SU-DHL-6 (cell line): ENCODE data around the gene SEC11C.

Experiments
- H2AFZ ChIP-seq: fragments of 200-600 bp; sonication (generic); 2 replicates; pipeline ENCODE4 v1.6.1; 2014; ENCODE audit warnings: low read depth, mild to moderate bottlenecking, moderate library complexity, mixed read lengths, antibody characterized with exemption, low read length; ENCODE audit not compliant: severe bottlenecking
- H3F3A ChIP-seq: fragments of 200-600 bp; shearing (Covaris generic); 2 replicates; pipeline ENCODE4 v1.6.0; 2016; ENCODE audit warnings: antibody characterized with exemption, mild to moderate bottlenecking; ENCODE audit not compliant: insufficient read depth
- H3K27ac ChIP-seq: fragments of 200-600 bp; sonication (generic); 2 replicates; pipeline ENCODE4 v1.5.1; 2016; ENCODE audit warnings: low read depth, mild to moderate bottlenecking, low read length, moderate library complexity, mixed read lengths
- H3K27me3 ChIP-seq: fragments of 200-600 bp; sonication (generic), shearing (Covaris generic); 2 replicates; pipeline ENCODE4 v1.6.0; 2014; ENCODE audit warnings: mild to moderate bottlenecking, low read length
- H3K36me3 ChIP-seq: fragments of 200-600 bp; sonication (generic); 2 replicates; pipeline ENCODE4 v1.6.1; 2014; ENCODE audit warnings: mild to moderate bottlenecking, low read length, mixed read lengths
- H3K4me2 ChIP-seq: fragments of 300-600, 200-600 bp; shearing (Covaris generic), sonication (generic); 2 replicates; pipeline ENCODE4 v1.6.0; 2014; ENCODE audit warnings: low read length, low read depth, mild to moderate bottlenecking; ENCODE audit not compliant: poor library complexity, severe bottlenecking
- H3K4me3 ChIP-seq: fragments of 200-600 bp; sonication (generic); 2 replicates; pipeline ENCODE4 v1.5.1; 2014; ENCODE audit warnings: antibody characterized with exemption, low read length, mild to moderate bottlenecking, mixed read lengths; ENCODE audit not compliant: insufficient read depth, poor library complexity, severe bottlenecking
- H3K79me2 ChIP-seq: fragments of 200-600 bp; sonication (generic); 2 replicates; pipeline ENCODE4 v1.6.1; 2014; ENCODE audit warnings: mild to moderate bottlenecking, low read length, moderate library complexity; ENCODE audit not compliant: insufficient read depth
- H3K9ac ChIP-seq: fragments of 200-600 bp; sonication (generic); 2 replicates; pipeline ENCODE4 v1.7.0; 2014; ENCODE audit warnings: mild to moderate bottlenecking, low read length
- H3K9me2 ChIP-seq: fragments of 200-600 bp; sonication (generic); replicated peaks from 2 replicates; pipeline ENCODE4 v1.6.1; 2014; ENCODE audit warnings: low read length; ENCODE audit not compliant: insufficient read depth
- H3K9me3 ChIP-seq: fragments of 200-600 bp; sonication (generic); 2 replicates; pipeline ENCODE4 v1.6.1; 2014; ENCODE audit warnings: low read length, mixed read lengths; ENCODE audit not compliant: insufficient read depth
- H4K20me1 ChIP-seq: fragments of 200-600 bp; sonication (generic); 2 replicates; pipeline ENCODE4 v1.6.1; 2014; ENCODE audit warnings: low read depth, mild to moderate bottlenecking, antibody characterized with exemption, low read length, moderate library complexity, mixed read lengths
- EZH2phosphoT487 ChIP-seq: fragments of 200-600 bp; sonication (generic), shearing (Covaris generic); conservative IDR thresholded peaks from 2 replicates; pipeline ENCODE4 v1.6.1; 2018; ENCODE audit warnings: mild to moderate bottlenecking, antibody characterized with exemption, low read length, moderate library complexity, mixed read lengths
- TF ChIP-seq, protein P1 (sequence below): fragments of 200-600 bp; sonication (generic); IDR thresholded peaks from one replicate; pipeline ENCODE4 v1.5.1; 2017; ENCODE audit warnings: antibody characterized with exemption, mild to moderate bottlenecking, low read length, moderate library complexity; ENCODE audit not compliant: insufficient read depth, poor library complexity, severe bottlenecking

Gene SEC11C

DNA sequence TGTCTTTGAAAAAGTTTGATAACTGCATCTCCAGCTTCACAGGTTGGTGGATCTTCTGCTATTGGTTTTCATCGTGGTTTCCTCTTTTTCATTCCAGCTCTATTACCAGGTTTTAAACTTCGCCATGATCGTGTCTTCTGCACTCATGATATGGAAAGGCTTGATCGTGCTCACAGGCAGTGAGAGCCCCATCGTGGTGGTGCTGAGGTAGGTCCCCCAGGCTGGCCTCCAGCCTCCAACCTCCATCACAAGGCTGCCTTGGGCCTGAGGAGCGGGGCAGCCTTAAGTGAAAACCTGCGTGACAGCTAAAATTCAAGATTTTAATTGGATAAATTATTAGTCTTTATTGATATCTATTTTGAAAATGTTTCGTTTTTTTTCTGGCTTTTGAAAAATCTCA lies 9.7 kb downstream of the SEC11C start:
- Histone ChIP-seq H3K4me3 (no peak overlapping the region), H4K20me1 (no peaks in the 10 kb centered on the region), H3K9ac (no peak overlapping the region), H3K4me2 (no peak overlapping the region), H3K27me3 (no peaks in the 10 kb centered on the region), H3K36me3 (no peaks in the 10 kb centered on the region), H2AFZ (no peak overlapping the region), H3K79me2 (peaks cover 16% of the 10 kb centered on the region), H3K9me2 (no peaks in the 10 kb centered on the region), H3K9me3 (no peaks in the 10 kb centered on the region), H3F3A (no peaks in the 10 kb centered on the region), H3K27ac (no peak overlapping the region)
- TF ChIP-seq, protein P1, sequence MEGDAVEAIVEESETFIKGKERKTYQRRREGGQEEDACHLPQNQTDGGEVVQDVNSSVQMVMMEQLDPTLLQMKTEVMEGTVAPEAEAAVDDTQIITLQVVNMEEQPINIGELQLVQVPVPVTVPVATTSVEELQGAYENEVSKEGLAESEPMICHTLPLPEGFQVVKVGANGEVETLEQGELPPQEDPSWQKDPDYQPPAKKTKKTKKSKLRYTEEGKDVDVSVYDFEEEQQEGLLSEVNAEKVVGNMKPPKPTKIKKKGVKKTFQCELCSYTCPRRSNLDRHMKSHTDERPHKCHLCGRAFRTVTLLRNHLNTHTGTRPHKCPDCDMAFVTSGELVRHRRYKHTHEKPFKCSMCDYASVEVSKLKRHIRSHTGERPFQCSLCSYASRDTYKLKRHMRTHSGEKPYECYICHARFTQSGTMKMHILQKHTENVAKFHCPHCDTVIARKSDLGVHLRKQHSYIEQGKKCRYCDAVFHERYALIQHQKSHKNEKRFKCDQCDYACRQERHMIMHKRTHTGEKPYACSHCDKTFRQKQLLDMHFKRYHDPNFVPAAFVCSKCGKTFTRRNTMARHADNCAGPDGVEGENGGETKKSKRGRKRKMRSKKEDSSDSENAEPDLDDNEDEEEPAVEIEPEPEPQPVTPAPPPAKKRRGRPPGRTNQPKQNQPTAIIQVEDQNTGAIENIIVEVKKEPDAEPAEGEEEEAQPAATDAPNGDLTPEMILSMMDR: no peak

DNA sequence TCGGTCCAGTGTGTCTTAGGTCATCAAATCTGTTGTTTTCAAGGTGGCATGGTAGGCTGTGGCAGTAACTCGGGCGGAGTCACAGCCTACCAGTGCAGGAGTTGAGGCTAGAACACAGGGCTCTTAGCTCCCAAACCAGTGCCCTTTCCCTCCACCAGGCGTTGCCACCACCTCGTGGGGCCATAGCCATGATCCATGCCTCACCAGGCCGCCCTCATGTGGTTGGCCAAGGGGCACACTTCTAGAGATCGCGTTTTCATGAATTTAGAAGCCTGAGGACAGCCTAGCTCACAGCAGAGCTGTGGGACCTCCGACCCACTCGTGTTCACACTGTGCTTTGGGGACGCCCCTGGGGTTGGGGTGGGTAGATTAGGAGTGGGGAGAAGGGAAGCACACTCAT lies 10.6 kb downstream of the SEC11C start:
- H3F3A ChIP-seq: no peaks in the 10 kb centered on the region
- no peak overlapping the region for H3K9ac ChIP-seq
- H3K9me2 ChIP-seq: no peaks in the 10 kb centered on the region
- H4K20me1 ChIP-seq: no peaks in the 10 kb centered on the region
- TF ChIP-seq EZH2phosphoT487: no peak
- TF ChIP-seq, protein P1: no peak
- no peak overlapping the region for H2AFZ ChIP-seq
- H3K27ac ChIP-seq: no peak overlapping the region
- no peaks in the 10 kb centered on the region for H3K9me3 ChIP-seq
- no peak overlapping the region for H3K4me3 ChIP-seq
- no peaks in the 10 kb centered on the region for H3K36me3 ChIP-seq
- H3K27me3 ChIP-seq: no peaks in the 10 kb centered on the region
- no peak overlapping the region for H3K4me2 ChIP-seq
- H3K79me2 ChIP-seq: peaks cover 9% of the 10 kb centered on the region

DNA sequence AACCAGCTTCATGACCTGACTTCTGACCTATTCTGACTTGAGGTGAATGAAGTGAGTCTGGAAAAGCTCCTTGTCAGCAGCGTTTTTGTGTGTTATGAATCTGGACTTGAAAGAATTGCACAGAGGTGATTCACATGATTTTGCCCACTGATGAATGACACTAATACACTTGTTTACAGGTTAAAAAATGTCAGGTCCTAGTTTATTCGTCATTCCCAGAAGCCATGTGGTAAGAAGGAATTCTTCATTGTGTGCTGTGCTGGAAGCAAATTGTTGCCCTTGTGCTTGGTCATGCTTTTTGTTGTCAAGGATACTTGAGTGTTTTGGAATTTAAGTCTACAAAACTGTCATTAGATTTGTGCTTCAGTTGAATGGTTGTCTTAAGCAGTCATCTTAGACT lies 15.5 kb downstream of the SEC11C start:
- no peak overlapping the region for H3K4me3 ChIP-seq
- H3F3A ChIP-seq: no peaks in the 10 kb centered on the region
- TF ChIP-seq EZH2phosphoT487: no peak
- TF ChIP-seq, protein P1: no peak
- H3K27ac ChIP-seq: no peak overlapping the region
- no peak overlapping the region for H2AFZ ChIP-seq
- H3K9me2 ChIP-seq: no peaks in the 10 kb centered on the region
- H3K4me2 ChIP-seq: no peak overlapping the region
- H3K9ac ChIP-seq: no peak overlapping the region
- H4K20me1 ChIP-seq: no peaks in the 10 kb centered on the region
- no peaks in the 10 kb centered on the region for H3K79me2 ChIP-seq
- 0 out of 2 replicates have a peak, but pooled peaks cover 4% of the 10 kb centered on the region for H3K36me3 ChIP-seq
- no peaks in the 10 kb centered on the region for H3K27me3 ChIP-seq
- no peaks in the 10 kb centered on the region for H3K9me3 ChIP-seq

DNA sequence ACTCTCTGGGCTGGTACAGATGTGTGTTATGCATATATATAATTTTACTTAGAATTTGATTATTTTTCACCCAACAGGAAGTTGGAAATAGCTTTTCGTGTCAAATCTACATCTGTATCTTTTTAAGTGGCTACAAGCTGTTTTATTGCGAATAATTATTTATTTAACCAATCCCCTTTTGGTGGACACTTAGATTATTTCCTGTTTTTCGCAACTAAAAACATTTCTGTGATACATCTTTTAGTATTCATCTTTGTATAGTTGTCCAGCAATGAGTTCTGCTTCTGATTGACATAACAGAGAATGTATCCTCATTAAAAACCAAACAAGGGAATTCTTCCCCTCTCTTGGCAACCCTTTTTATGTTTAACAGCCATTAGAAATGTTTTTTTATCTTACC lies 16.6 kb downstream of the SEC11C start:
- Histone ChIP-seq H3K36me3 (0 out of 2 replicates have a peak, but pooled peaks cover 4% of the 10 kb centered on the region), H3K27ac (no peak overlapping the region), H2AFZ (no peak overlapping the region)

More for the DNA sequence above, 16.6 kb downstream of the SEC11C start:
- no peaks in the 10 kb centered on the region for H3K27me3 ChIP-seq
- no peaks in the 10 kb centered on the region for H3K79me2 ChIP-seq
- no peak overlapping the region for H3K9ac ChIP-seq
- H3K9me2 ChIP-seq: no peaks in the 10 kb centered on the region
- H3K4me3 ChIP-seq: no peak overlapping the region
- no peaks in the 10 kb centered on the region for H3F3A ChIP-seq
- H4K20me1 ChIP-seq: no peaks in the 10 kb centered on the region
- no peak overlapping the region for H3K4me2 ChIP-seq
- TF ChIP-seq, protein P1: no peak
- no peak for TF ChIP-seq EZH2phosphoT487
- no peaks in the 10 kb centered on the region for H3K9me3 ChIP-seq
